NCI-H1105 treated with DMSO at 0.1 percent for 48 hours (cell line): Measurements from ENCODE around the gene FBLN7.
A peak's percentile ranks its signal among the peaks of the same experiment; 100 is the strongest.
"Not testable (repeated sequence)": the region's sequence is repeated elsewhere in the genome, so short reads cannot be mapped to it uniquely, and the experiment has no call there.

Source experiments
- DNase-seq: peaks from one replicate; lab custom pipeline; 2025; lab: John Stamatoyannopoulos, UW

The FBLN7 gene

DNA sequence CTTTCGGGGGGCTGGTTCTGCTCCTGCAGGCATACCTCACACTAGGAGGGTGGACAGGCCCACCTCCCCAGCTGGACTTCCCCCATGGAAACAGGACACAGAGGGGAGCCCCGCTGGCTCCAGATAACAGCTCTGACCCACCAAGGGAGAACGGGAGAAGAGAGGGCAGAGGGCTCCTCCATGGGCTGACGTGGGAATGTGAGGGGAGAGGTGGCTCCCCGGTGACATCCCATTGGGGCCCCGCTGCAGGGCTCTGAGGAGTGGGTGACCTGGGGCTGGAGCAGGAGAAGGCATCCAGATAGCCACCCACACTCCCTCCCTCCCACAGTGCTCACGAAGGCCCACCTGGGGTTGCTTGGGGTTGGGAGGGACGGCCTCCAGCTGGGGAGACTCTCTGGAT, 45.9 kb downstream of the FBLN7 start:
- no peak for DNase-seq

DNA sequence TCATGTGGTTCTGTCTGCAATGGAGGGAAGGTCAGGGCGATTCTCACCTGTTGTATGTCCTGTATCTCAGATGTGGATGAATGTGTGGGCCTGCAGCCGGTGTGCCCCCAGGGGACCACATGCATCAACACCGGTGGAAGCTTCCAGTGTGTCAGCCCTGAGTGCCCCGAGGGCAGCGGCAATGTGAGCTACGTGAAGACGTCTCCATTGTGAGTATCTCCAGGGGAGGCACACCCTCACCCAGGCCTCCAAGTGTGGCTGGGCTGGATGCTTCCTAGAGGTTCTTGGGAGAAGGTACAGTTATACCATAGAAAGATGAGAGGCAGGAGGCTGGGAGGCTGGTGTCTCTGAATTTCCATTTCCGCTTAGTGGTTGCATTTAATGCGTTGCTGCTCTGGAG, 46.9 kb downstream of the FBLN7 start:
- DNase-seq = no peak

- no peak for DNase-seq
Observed at GRCh38 chr2:112187046-112187715, 49.0 kb downstream of the FBLN7 start.

DNA sequence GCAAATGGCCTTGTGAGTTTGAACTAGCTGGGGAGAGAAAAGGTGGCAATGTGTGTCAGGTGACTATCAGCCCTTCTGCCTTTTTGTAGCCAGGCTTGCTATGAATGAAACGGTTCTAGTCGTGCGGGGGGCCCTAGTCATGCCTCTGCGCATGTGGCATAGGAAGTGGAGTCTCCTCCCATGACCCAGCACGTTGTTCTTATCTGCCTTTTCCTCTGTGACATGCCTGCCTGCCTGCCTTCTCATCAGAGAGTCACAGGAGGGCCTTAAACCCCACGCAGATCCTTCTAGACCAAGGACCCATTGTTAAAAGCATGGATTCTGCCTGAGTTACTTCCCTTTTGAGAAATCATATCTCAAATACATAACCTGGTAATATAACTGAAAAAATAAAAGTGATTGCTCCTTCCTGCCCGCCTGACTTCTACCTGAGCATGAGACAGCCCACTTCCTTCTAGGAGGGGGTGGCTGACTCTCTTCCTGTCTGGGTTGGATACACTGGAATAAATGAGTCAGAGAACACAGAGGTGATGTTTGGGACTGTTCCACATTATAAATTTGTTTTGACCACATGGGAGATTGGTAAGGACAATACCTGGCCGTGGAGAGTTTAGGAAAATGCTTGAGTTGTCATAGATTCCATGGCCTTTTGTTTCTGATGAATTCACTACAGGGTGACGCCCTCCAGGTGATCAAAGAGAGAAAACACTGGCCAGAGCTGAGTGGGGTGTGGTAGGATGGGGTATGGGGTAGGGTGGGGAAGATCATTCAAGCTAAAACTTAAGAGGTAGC, 49.8 kb downstream of the FBLN7 start:
- DNase-seq = no peak

- DNase-seq = no peak
Observed at GRCh38 chr2:112189001-112189556, 50.9 kb downstream of the FBLN7 start.

DNA sequence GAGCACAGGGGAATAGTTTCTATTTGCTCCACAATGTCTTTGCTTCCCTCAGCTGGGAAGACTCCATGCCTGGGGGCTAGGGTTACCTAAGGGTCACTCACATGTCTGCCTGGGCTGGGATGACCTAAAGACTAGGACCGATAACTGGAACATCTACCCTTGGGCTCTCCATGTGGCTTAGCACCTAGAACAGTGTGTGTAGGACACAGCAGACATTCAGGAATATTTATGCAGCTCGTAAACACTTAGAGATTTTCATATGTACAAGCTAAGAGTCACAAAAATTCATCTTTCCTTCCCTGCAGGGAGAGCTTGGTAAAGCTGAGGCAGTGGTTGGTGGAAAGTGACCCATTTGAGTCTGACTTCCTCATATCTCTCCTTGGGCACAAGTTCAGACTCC, 55.8 kb downstream of the FBLN7 start:
- DNase-seq = no peak

GRCh38 chr2:112194482-112194881, 56.3 kb downstream of the FBLN7 start:
- DNase-seq = no peak

DNA sequence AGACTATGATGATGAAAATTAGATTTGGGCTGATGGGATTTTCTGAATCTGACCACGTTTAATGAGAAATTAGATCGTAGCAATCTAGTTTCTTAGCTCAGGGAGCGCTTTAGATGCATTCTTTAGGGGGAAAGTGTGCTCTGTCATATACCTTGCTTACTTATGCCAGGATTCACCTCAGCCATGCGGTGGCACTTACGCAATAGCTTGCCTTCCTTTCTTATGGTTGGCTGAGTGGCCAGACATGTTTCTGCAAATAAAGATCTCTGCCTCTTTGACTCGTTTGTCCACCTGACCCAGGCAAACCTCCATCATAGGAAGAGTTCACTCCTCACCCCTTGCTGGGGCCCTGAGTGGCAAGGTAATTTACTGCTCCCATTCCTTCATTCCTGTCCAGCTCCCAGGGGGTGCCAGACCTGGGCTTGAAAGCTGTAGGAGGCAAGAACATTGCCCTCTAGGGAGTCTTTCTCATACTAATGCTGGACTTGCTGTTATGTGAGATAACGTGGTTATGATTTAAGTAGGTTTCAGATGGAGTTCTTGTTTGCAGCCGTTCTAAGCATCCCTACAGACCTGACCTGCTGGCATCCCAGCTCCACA, 57.1 kb downstream of the FBLN7 start:
- DNase-seq = no peak

DNA sequence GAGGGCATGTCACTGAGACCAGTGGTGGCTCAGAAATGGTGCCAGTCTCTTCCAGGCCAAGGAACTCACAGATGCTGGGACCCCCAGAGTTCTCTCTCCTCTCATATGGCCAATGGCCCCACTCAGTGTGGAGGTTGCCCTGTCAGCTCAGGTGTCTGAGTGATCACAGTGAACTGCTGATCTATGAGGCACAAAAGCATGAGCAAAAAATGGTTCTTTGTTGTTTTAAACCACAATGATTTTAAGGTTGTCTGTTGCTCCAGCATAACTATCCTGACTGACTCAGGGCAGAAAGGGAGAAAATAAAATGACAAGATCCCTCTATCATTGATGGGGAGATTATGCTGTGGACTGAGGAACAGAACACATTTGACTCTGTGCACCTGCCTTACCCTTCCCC, 57.8 kb downstream of the FBLN7 start:
- DNase-seq = no peak

DNA sequence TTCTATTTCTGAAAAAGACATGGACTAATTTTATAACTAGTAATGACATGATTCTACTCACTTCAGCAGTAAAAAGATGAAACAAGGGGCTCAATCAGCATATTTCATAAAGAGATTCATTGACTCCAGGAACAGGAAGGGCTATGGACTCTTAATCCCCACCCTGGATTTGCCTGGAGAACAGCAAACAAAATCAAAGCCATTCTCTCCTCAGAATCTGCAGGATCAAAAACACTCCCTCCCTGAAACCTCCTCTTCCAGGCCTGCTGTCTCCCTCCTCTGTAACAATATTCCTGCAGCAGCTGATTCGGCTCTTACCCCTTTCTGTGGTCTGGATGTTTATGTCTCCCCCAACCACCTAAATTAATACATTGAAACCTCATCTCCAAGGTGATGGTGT, 59.7 kb downstream of the FBLN7 start:
- DNase-seq = no peak

- DNase-seq = no peak
Observed at GRCh38 chr2:112198780-112199179, 60.6 kb downstream of the FBLN7 start.

- no peak for DNase-seq
Observed at GRCh38 chr2:112199188-112199587, 61.0 kb downstream of the FBLN7 start.

- DNase-seq = no peak
Observed at GRCh38 chr2:112201696-112202430, 63.7 kb downstream of the FBLN7 start.

- DNase-seq = peak; percentile 25
Observed at GRCh38 chr2:112204411-112204810, 66.2 kb downstream of the FBLN7 start.

GRCh38 chr2:112207905-112208304, 69.7 kb downstream of the FBLN7 start:
- DNase-seq = not testable (repeated sequence)

GRCh38 chr2:112216167-112216566, 78.0 kb downstream of the FBLN7 start:
- peak; percentile 23 for DNase-seq

- no peak for DNase-seq
Observed at GRCh38 chr2:112217854-112218253, 79.7 kb downstream of the FBLN7 start.

DNA sequence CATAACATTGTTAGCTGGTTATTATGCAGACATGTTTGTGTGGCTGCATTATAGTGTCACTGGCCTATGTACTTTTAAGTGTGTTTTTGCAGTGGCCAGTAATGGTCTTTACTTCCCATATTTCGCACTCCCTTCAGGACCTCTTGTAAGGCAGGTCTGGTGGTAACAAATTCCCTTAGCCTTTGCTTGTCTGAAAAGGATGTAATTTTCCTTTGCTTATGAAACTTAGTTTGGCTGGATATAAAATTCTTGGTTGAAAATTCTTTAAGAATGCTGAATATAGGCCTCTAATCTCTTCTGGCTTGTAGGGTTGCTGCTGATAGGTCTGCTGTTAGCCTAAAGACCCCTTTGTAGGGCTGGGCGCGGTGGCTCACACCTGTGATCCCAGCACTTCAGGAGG, 82.0 kb downstream of the FBLN7 start:
- no peak for DNase-seq

GRCh38 chr2:112220831-112221230, 82.6 kb downstream of the FBLN7 start:
- no peak for DNase-seq

DNA sequence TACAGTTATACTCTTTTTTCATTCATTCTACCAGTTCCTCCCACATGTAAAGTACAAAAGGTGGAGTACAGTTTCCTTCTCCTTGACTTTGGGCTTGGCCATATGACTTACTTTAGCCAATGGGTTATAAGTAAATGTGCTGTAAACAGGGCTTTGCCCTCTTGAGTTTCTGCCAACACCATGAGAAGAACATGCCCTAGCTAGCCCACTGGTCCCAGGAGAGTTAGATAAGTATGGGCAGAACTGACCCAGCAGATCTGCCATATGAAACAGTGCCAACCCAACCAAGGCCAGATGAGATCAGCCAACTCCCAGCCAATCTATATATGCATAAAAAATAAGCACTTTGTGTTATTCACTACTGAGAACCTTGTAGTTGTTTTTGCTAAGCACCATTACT, 91.2 kb downstream of the FBLN7 start:
- peak; percentile 93 for DNase-seq

DNA sequence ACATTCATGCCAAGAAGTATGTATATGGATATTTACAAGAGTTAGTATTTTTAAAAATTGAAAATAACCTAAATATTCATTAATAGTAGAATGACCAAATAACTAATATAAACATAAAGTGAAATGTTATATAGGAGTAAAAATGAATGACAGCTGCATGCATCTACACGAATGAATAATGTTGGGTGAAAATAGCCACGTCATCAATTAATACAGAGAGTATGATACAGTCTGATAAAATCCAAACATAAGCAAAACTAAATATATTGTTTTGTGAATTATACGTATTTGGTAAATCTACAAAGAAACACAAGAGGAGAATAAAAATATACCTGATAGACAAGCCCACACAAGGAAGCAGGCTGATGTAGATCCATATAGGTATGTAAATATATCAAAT, 92.2 kb downstream of the FBLN7 start:
- DNase-seq = no peak
